Heart left ventricle (tissue), 13 donors: ENCODE results near the gene AMFR.

Experiments used
- CTCF ChIP-seq, 12 donors: fragments of 200-600 bp; sonication (generic) in 4 of 12; IDR thresholded peaks; one replicate each; pipeline versions ENCODE4 v1.5.0 to v1.8.0; 2018 to 2022; ENCODE audit warnings: antibody characterized with exemption in 12 of 12, mild to moderate bottlenecking in 5 of 12
- POLR2A ChIP-seq, 2 donors: fragments of 450-650 bp; IDR thresholded peaks; one replicate each; pipeline ENCODE4 v1.6.1; 2017; ENCODE audit warnings: antibody characterized with exemption in 2 of 2, mild to moderate bottlenecking in 2 of 2, moderate library complexity in 2 of 2
- donor health status: ischemic (EF 13 %, LVEDD 7.1; RV severe dilation, severe dysfunction).
- donor health status: DM: no; HTN: yes; CAD: no.
- donor health status: DM: no; HTN: no; CAD: no.
- donor health status: ischemic (EF 25% LVEDD 6.9; RV normal size, moderate dysfunction).
- donor health status: ischemic (EF 25% LVEDD 5.7; RV mildly dilated, moderate dysfunction).
- donor health status: ischemic (EF 35%, LVEDD 5.7; RV mildly dilated, moderate dysfunction).
- donor health status: nonischemic (EF 11% LVEDD 7.7; RV severe dilation, severe dysfunction).
- donor health status: DM: yes; HTN: yes; CAD: no.
- donor health status: PGD.
- donor health status: ischemic (EF 29% LVEDD 5.4; RV normal size, mild dysfunction).
- donor health status: nonischemic (EF 23%, LVEDD 6.1; RV moderate dilation, normal function).

- no peak for TF ChIP-seq POLR2A (IDR thresholded peaks at IDR 0.05)
- no peak for TF ChIP-seq CTCF (IDR thresholded peaks at IDR 0.05)
Measured at GRCh38 chr16:56462064-56462796, 36.9 kb upstream of the AMFR start.
